HEK293 (cell line): ENCODE data around the gene PDLIM1.

Source experiments
- CTCF ChIA-PET: fragments of 350-600 bp; formaldehyde crosslinking; extraction: SDS; loops from one replicate; lab custom pipeline; 2021; ENCODE audit warnings: antibody characterized with exemption; lab: Yijun Ruan, JAX
- POLR2A ChIA-PET: fragments of 300-600 bp; formaldehyde crosslinking; extraction: SDS; loops from one replicate; lab custom pipeline; 2020; ENCODE audit warnings: antibody characterized with exemption, inconsistent platforms; lab: Yijun Ruan, JAX
- H3K27ac ChIP-seq: fragments of 200-500 bp; sonication (Bioruptor generic); 2 replicates; pipeline ENCODE4 v1.5.1; 2014; ENCODE audit warnings: low read depth, low read length, control low read depth, inconsistent platforms; ENCODE audit errors: extremely low read depth
- H3K36me3 ChIP-seq, 2 experiments: fragments of 200-500 bp in 1 of 2; sonication (Bioruptor generic) in 1 of 2; 1 replicate in 1 of 2; 2 replicates in 1 of 2; pipeline ENCODE4 v1.5.1; 2014 to 2017; ENCODE audit warnings: inconsistent platforms in 2 of 2, low read length in 2 of 2; ENCODE audit not compliant: control insufficient read depth in 2 of 2, insufficient read depth in 1 of 2
- H3K4me1 ChIP-seq: fragments of 200-500 bp; sonication (Bioruptor generic); 2 replicates; pipeline ENCODE4 v1.5.1; 2014; ENCODE audit warnings: mild to moderate bottlenecking, low read length, inconsistent platforms; ENCODE audit not compliant: control insufficient read depth, insufficient read depth
- H3K4me3 ChIP-seq: 2 replicates; pipeline ENCODE4 v1.5.1; 2011; ENCODE audit warnings: low read depth, mild to moderate bottlenecking, control low read depth, low read length, moderate library complexity
- H3K9me3 ChIP-seq: fragments of 200-500 bp; sonication (Bioruptor generic); 2 replicates; pipeline ENCODE4 v1.5.1; 2014; ENCODE audit warnings: low read depth, low read length, inconsistent platforms; ENCODE audit not compliant: control insufficient read depth, insufficient read depth
- CTCF ChIP-seq: fragments of 450-650 bp; formaldehyde crosslinking; IDR thresholded peaks from 2 replicates; pipeline ENCODE4 v1.5.1; 2016; ENCODE audit warnings: missing biosample characterization, missing genetic modification characterization
- GLIS1 ChIP-seq: fragments of 450-650 bp; formaldehyde crosslinking; IDR thresholded peaks from 2 replicates; pipeline ENCODE4 v1.5.1; 2016; ENCODE audit warnings: missing biosample characterization, missing genetic modification characterization
- PRDM10 ChIP-seq: fragments of 450-650 bp; formaldehyde crosslinking; IDR thresholded peaks from 2 replicates; pipeline ENCODE4 v1.5.1; 2016; ENCODE audit warnings: missing biosample characterization, missing genetic modification characterization
- SP7 ChIP-seq: fragments of 450-650 bp; formaldehyde crosslinking; IDR thresholded peaks from 2 replicates; pipeline ENCODE4 v1.5.1; 2016; ENCODE audit warnings: missing biosample characterization, missing genetic modification characterization
- YY2 ChIP-seq: fragments of 450-650 bp; formaldehyde crosslinking; IDR thresholded peaks from 2 replicates; pipeline ENCODE4 v1.5.1; 2016; ENCODE audit warnings: missing biosample characterization, missing genetic modification characterization
- ZBTB26 ChIP-seq: fragments of 450-650 bp; formaldehyde crosslinking; optimal IDR thresholded peaks from 2 replicates; pipeline ENCODE3; 2016; ENCODE audit warnings: missing biosample characterization, mild to moderate bottlenecking, missing genetic modification characterization
- ZIC2 ChIP-seq: fragments of 450-650 bp; formaldehyde crosslinking; IDR thresholded peaks from 2 replicates; pipeline ENCODE4 v1.5.1; 2016; ENCODE audit warnings: missing biosample characterization, missing genetic modification characterization
- ZNF133 ChIP-seq: fragments of 450-650 bp; formaldehyde crosslinking; IDR thresholded peaks from 2 replicates; pipeline ENCODE4 v1.5.1; 2016; ENCODE audit warnings: missing biosample characterization, missing genetic modification characterization
- ZNF140 ChIP-seq: fragments of 450-650 bp; formaldehyde crosslinking; IDR thresholded peaks from 2 replicates; pipeline ENCODE4 v1.5.1; 2016; ENCODE audit warnings: missing biosample characterization, missing genetic modification characterization
- ZNF155 ChIP-seq: fragments of 450-650 bp; formaldehyde crosslinking; IDR thresholded peaks from 2 replicates; pipeline ENCODE4 v1.5.1; 2016; ENCODE audit warnings: missing biosample characterization, missing genetic modification characterization
- ZNF274 ChIP-seq, 2 experiments: fragments of 200-500 bp in 1 of 2; fragments of 450-650 bp in 1 of 2; sonication (Bioruptor generic) in 1 of 2; formaldehyde crosslinking in 1 of 2; IDR thresholded peaks; 2 replicates each; pipeline versions ENCODE4 v1.5.1 to v1.6.1; 2014 to 2016; ENCODE audit warnings: borderline replicate concordance in 1 of 2, inconsistent platforms in 1 of 2, low read length in 1 of 2, missing biosample characterization in 1 of 2, missing genetic modification characterization in 1 of 2
- ZNF280D ChIP-seq: fragments of 450-650 bp; formaldehyde crosslinking; IDR thresholded peaks from 2 replicates; pipeline ENCODE4 v1.5.1; 2016; ENCODE audit warnings: missing biosample characterization, missing genetic modification characterization
- ZNF341 ChIP-seq: fragments of 450-650 bp; formaldehyde crosslinking; IDR thresholded peaks from 2 replicates; pipeline ENCODE4; 2016; ENCODE audit warnings: low read depth, missing biosample characterization, missing genetic modification characterization
- ZNF48 ChIP-seq: fragments of 450-650 bp; formaldehyde crosslinking; IDR thresholded peaks from 2 replicates; pipeline ENCODE4 v1.5.1; 2016; ENCODE audit warnings: missing biosample characterization, missing genetic modification characterization
- ZNF510 ChIP-seq: fragments of 450-650 bp; formaldehyde crosslinking; IDR thresholded peaks from 2 replicates; pipeline ENCODE4 v1.5.1; 2018; ENCODE audit warnings: mild to moderate bottlenecking, missing genetic modification characterization, missing biosample characterization; ENCODE audit not compliant: insufficient replicate concordance
- ZNF514 ChIP-seq: fragments of 450-650 bp; formaldehyde crosslinking; IDR thresholded peaks from 2 replicates; pipeline ENCODE4 v1.5.1; 2016; ENCODE audit warnings: missing biosample characterization, missing genetic modification characterization
- ZNF600 ChIP-seq: fragments of 450-650 bp; formaldehyde crosslinking; IDR thresholded peaks from 2 replicates; pipeline ENCODE4 v1.5.1; 2016; ENCODE audit warnings: missing biosample characterization, missing genetic modification characterization
- ZNF677 ChIP-seq: fragments of 450-650 bp; IDR thresholded peaks from 2 replicates; pipeline ENCODE4 v1.5.0; 2018; ENCODE audit warnings: missing biosample characterization, mild to moderate bottlenecking, missing genetic modification characterization, moderate library complexity
- ZNF776 ChIP-seq: fragments of 450-650 bp; formaldehyde crosslinking; IDR thresholded peaks from 2 replicates; pipeline ENCODE4 v1.5.0; 2017; ENCODE audit warnings: missing biosample characterization, missing genetic modification characterization, borderline replicate concordance
- ZSCAN30 ChIP-seq: fragments of 450-650 bp; IDR thresholded peaks from 2 replicates; pipeline ENCODE4 v1.5.1; 2018; ENCODE audit warnings: missing biosample characterization, mild to moderate bottlenecking, missing genetic modification characterization, moderate library complexity
- ZSCAN5A ChIP-seq: fragments of 450-650 bp; formaldehyde crosslinking; IDR thresholded peaks from 2 replicates; pipeline ENCODE4 v1.5.1; 2016; ENCODE audit warnings: missing biosample characterization, missing genetic modification characterization

The PDLIM1 gene

GRCh38 chr10:95279042-95279820 is 11.6 kb downstream of the PDLIM1 start (continued):
- peak; percentile 84 for TF ChIP-seq PRDM10 (tag by site-specific recombination)
- no peak for TF ChIP-seq CTCF (tag by site-specific recombination)
- TF ChIP-seq ZNF140 (tag by site-specific recombination) = no peak
- TF ChIP-seq ZNF600 (tag by site-specific recombination) = peak; percentile 70
- 0 out of 2 replicates have a peak, but pooled peaks have one; percentile 38 for TF ChIP-seq SP7 (tag by site-specific recombination)

GRCh38 chr10:95278061-95278988 is 12.5 kb downstream of the PDLIM1 start:
- CTCF ChIA-PET = interaction anchor here (0.6 to 2.9 kb wide), 4 partner anchors 10 to 98 kb away, joined by 3 to 9 read pairs (median 6); no protein-coding TSS in a partner anchor
- no peaks in the 10 kb centered on the region for H3K36me3 ChIP-seq
- TF ChIP-seq ZIC2 (tag by site-specific recombination) (peak; percentile 61), ZNF510 (tag by site-specific recombination) (no peak), ZNF274 (IDR thresholded peaks at IDR 0.05; ENCODE audit: low read length) (no peak), ZNF274 (tag by site-specific recombination; IDR thresholded peaks at IDR 0.05; ENCODE audit: borderline replicate concordance) (no peak), ZNF776 (tag by site-specific recombination) (no peak), ZNF280D (tag by site-specific recombination) (no peak), ZNF341 (tag by site-specific recombination) (peak; percentile 74), ZNF155 (tag by site-specific recombination) (no peak), ZNF48 (tag by site-specific recombination) (no peak), ZSCAN5A (no peak), ZSCAN30 (tag by site-specific recombination) (0 out of 2 replicates have a peak, but pooled peaks have one; percentile 5), YY2 (tag by site-specific recombination) (no peak), GLIS1 (tag by site-specific recombination) (peak; percentile 12; the same call in 1 of the 2 replicates), ZNF514 (tag by site-specific recombination) (no peak), ZNF677 (no peak), ZBTB26 (tag by site-specific recombination) (no peak), ZNF133 (no peak)
- TF ChIP-seq, all 188 proteins: peak for 4
- POLR2A ChIA-PET = interaction anchor here (1.0 kb wide), 1 partner anchor 12 kb away, joined by 3 read pairs; the partner anchor contains the start of gene PDLIM1
- Histone ChIP-seq H3K4me1 (peaks cover 9% of the 10 kb centered on the region; the same call in 1 of the 2 replicates), H3K27ac (no peak overlapping the region), H3K4me3 (no peak overlapping the region), H3K9me3 (no peaks in the 10 kb centered on the region)
